ENCODE results near the gene FHIT. TPM values are rescaled to one million over a fixed set of nuclear protein-coding genes. Genes with fewer than 3 reads are reported as not detected.

FHIT gene
- total RNA-seq, 2 donors from 2014 or later, result 6.8 to 12.3 TPM

- 83 to 92% methylated on average over 2 to 4 of the region's 4 CpGs for WGBS, 2 experiments (ENCODE audit: insufficient coverage in 1 of 2, insufficient read length in 1 of 2)
- Mint-ChIP-seq H3K27ac (no peak overlapping the region), H3K27me3 (ENCODE audit: insufficient read depth) (no peaks in the 10 kb centered on the region), H3K9me3 (peaks cover 4% of the 10 kb centered on the region), H3K36me3 (ENCODE audit: low read depth) (no peaks in the 10 kb centered on the region), H3K4me1 (peaks cover 11% of the 10 kb centered on the region), H3K4me3 (no peak overlapping the region)
- Histone ChIP-seq H3K4me1 (ENCODE audit: control insufficient read depth, insufficient read depth, low read length) (no peaks in the 10 kb centered on the region), H3K9ac (ENCODE audit: extremely low read depth, low read length, poor library complexity, severe bottlenecking) (no peak overlapping the region), H3K27ac (ENCODE audit: low read depth, low read length) (no peak overlapping the region), H3K27me3 (ENCODE audit: control insufficient read depth, insufficient read depth, low read length, poor library complexity, severe bottlenecking) (no peaks in the 10 kb centered on the region), H3K36me3 (ENCODE audit: control insufficient read depth, insufficient read depth, low read length) (no peaks in the 10 kb centered on the region), H3K9me3 (ENCODE audit: control insufficient read depth, low read length) (no peaks in the 10 kb centered on the region), H3K4me3 (ENCODE audit: low read length) (no peak overlapping the region)
- no peak for TF ChIP-seq CTCF (conservative IDR thresholded peaks at IDR 0.05)
- no peak for DNase-seq
Observed at GRCh38 chr3:60809857-60810610, 441.2 kb downstream of the FHIT start.

- 94 to 95% methylated on average over 17 to 19 of the region's 19 CpGs for WGBS, 2 experiments (ENCODE audit: insufficient coverage in 1 of 2, insufficient read length in 1 of 2)
- no peak overlapping the region for H3K4me3 ChIP-seq (ENCODE audit: low read length)
- no peaks in the 10 kb centered on the region for H3K4me1 Mint-ChIP-seq
Observed at GRCh38 chr3:60803216-60804173, 447.8 kb downstream of the FHIT start.

More at GRCh38 chr3:60803216-60804173, 447.8 kb downstream of the FHIT start:
- no peak for TF ChIP-seq CTCF (conservative IDR thresholded peaks at IDR 0.05)
- Mint-ChIP-seq H3K27me3 (ENCODE audit: insufficient read depth) (no peaks in the 10 kb centered on the region), H3K4me3 (no peak overlapping the region), H3K36me3 (ENCODE audit: low read depth) (no peaks in the 10 kb centered on the region), H3K27ac (no peak overlapping the region), H3K9me3 (no peaks in the 10 kb centered on the region)
- Histone ChIP-seq H3K27me3 (ENCODE audit: control insufficient read depth, insufficient read depth, low read length, poor library complexity, severe bottlenecking) (no peaks in the 10 kb centered on the region), H3K36me3 (ENCODE audit: control insufficient read depth, insufficient read depth, low read length) (no peaks in the 10 kb centered on the region), H3K27ac (ENCODE audit: low read depth, low read length) (no peak overlapping the region), H3K9me3 (ENCODE audit: control insufficient read depth, low read length) (no peaks in the 10 kb centered on the region), H3K4me1 (ENCODE audit: control insufficient read depth, insufficient read depth, low read length) (no peaks in the 10 kb centered on the region), H3K9ac (ENCODE audit: extremely low read depth, low read length, poor library complexity, severe bottlenecking) (no peak overlapping the region)
- no peak for DNase-seq
